Prostate gland (tissue), 2 donors: ENCODE measurements around the gene EBF3.

Experiments
- POLR2A ChIP-seq: fragments of 450-650 bp; IDR thresholded peaks from one replicate; pipeline ENCODE4 v1.6.1; 2016; ENCODE audit warnings: antibody characterized with exemption, mild to moderate bottlenecking
- POLR2AphosphoS5 ChIP-seq: sonication (generic); formaldehyde crosslinking; IDR thresholded peaks from one replicate; pipeline ENCODE4 v1.6.1; 2017; ENCODE audit warnings: antibody characterized with exemption
- TF ChIP-seq, protein P1 (sequence below), 4 experiments: fragments of 200-600 bp in 2 of 4; fragments of 450-650 bp in 2 of 4; sonication (generic) in 2 of 4; IDR thresholded peaks; 1 replicate in 3 of 4; 2 replicates in 1 of 4; pipeline ENCODE4 v1.5.1; 2016 to 2019; ENCODE audit warnings: antibody characterized with exemption in 4 of 4, mild to moderate bottlenecking in 2 of 4, moderate library complexity in 2 of 4

DNA sequence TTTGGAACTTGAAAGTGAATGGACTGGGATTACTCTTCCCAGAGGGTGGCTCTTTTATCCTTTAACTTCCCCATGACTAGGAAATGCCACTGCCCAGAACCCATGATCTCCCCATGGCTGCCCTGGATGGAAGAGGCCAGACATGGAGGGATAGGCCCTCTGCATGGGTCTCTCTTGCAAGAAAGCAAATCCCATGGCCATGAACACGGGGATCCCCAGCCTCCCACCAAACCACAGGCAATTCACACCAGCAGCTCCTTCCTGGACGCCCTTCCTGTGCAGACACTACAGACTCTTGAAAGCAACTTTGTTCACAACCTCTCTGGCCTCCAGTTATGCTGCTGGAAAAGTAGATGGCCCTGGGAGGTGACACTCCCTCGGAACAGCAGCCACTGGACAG lies 55.0 kb downstream of the EBF3 start:
- TF ChIP-seq, protein P1, sequence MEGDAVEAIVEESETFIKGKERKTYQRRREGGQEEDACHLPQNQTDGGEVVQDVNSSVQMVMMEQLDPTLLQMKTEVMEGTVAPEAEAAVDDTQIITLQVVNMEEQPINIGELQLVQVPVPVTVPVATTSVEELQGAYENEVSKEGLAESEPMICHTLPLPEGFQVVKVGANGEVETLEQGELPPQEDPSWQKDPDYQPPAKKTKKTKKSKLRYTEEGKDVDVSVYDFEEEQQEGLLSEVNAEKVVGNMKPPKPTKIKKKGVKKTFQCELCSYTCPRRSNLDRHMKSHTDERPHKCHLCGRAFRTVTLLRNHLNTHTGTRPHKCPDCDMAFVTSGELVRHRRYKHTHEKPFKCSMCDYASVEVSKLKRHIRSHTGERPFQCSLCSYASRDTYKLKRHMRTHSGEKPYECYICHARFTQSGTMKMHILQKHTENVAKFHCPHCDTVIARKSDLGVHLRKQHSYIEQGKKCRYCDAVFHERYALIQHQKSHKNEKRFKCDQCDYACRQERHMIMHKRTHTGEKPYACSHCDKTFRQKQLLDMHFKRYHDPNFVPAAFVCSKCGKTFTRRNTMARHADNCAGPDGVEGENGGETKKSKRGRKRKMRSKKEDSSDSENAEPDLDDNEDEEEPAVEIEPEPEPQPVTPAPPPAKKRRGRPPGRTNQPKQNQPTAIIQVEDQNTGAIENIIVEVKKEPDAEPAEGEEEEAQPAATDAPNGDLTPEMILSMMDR (IDR thresholded peaks at IDR 0.05) = no peak
- no peak for TF ChIP-seq POLR2AphosphoS5
- TF ChIP-seq POLR2A = no peak
